Activated CD4-positive, CD25-positive, alpha-beta regulatory T cell treated with anti-CD3 and anti-CD28 coated beads, Interleukin-2, amount 50 U/mL, for 24 hours (primary cell): ENCODE measurements around the gene DPP4.
"Not testable (repeated sequence)": the region's sequence is repeated elsewhere in the genome, so short reads cannot be mapped to it uniquely, and the experiment has no call there.

Source experiments
- ATAC-seq, 2 donors: fragments of 150-1000 bp; cut with Tn5 transposase; one replicate each; pipeline ENCODE4 v1.10.0; 2021; ENCODE audit warnings: mild to moderate bottlenecking in 1 of 2, moderate library complexity in 1 of 2

The DPP4 gene

DNA sequence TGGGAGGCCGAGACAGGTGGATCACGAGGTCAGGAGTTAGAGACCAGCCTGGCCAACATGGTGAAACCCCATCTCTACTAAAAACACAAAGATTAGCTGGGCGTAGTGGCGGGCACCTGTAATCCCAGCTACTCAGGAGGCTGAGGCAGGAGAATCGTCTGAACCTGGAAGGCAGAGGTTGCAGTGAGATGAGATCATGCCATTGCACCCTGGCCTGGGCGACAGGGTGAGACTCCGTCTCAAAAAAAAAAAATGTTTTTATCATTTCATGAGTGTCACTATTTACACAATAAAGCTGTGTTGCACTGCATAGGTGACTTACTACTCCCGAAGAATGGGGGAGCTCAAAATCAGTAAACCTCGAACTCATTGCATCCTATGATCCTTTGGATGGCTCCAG is 120.6 kb downstream of the DPP4 start:
- not testable (repeated sequence) for ATAC-seq

DNA sequence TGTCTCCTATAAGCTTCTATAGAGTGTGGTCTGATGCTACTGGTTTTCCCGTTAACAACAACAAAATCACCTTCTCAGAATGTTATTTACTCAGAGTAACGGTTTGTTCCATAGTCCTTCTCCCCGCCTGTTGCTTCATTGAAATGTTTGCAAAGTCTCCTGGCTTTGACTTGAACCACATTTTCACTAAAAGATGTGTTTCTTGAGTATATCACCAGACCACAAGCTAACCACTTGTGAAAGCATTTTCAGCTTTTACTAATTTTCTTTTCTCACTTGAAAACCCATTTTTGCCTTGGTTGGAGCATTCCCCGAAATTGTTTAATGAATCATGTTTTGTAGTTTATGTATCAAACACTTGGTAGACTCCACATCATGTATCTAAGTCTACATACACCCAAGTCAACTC is 121.2 kb downstream of the DPP4 start:
- peak; percentile 76 to 83 for ATAC-seq

GRCh38 chr2:161947836-161948235 is 126.2 kb downstream of the DPP4 start:
- no peak for ATAC-seq

- no peak for ATAC-seq
Measured at GRCh38 chr2:161947406-161947805, 126.6 kb downstream of the DPP4 start.

- ATAC-seq: no peak
Measured at GRCh38 chr2:161946489-161947107, 127.4 kb downstream of the DPP4 start.

DNA sequence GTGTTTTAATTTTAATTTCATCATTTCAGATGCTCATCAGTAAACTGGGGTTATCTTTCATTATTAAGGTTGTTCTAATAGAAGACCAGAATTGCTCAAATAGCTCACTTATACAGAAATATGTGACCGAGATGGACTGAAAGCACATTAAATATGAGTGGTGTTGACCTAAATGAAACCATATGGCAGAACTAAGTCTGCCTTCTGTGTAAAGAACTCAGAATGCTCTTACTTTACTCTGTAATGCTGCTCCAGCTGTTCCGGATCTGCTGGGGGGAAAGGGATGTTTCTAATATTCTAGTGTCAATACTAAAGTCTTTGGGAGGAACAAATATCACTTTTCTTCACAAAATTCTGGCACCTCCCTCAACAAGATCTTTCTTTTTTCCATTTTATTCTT is 131.0 kb downstream of the DPP4 start:
- ATAC-seq: no peak
